ENCODE results near the gene TMED9. TPM values are rescaled to one million over a fixed set of nuclear protein-coding genes. Genes with fewer than 3 reads are reported as not detected.

TMED9 gene
- total and polyA plus RNA-seq, 11 donors = 46.2 to 321 (median 77.0) TPM

DNA sequence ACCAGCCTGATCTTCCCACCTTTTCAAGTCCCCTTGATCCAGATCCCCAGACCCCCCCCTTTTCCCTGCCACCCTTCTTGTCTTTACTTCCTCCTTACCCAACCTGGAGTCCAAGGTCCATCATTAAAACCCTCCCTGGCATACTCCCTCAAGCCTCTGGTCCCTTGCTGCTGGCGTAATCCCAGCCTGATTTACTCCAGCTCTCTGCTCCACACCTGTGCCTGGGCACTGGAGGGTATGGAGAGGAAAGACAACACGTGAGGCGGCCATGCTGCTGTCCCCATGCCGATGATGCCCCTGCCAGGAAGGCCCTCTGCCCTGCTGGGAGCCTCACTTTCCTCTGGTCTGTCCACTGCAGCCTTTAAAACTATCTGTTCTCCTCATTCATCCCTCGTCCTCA is 13.1 kb downstream of the TMED9 start:
- Histone ChIP-seq H3K36me3 (peaks cover 0 to 19% (median 4%) of the 10 kb centered on the region in 9 donors), H3K4me1 (peaks cover 0 to 24% (median 12%) of the 10 kb centered on the region in 12 donors), H3K9me3 (no peaks in the 10 kb centered on the region), H3K4me3 (no peak overlapping the region), H3K27ac (no peak overlapping the region), H3K27me3 (no peaks in the 10 kb centered on the region)
- DNase-seq (no peak), ATAC-seq (no peak)
- WGBS, 4 donors = 88 to 93% (median 91%) methylated on average over 5 of the region's 5 CpGs
- intact Hi-C loops (cut with DNase I) = loop anchor here in 3 of 10 donors (10.0 kb wide), 2 partner anchors 200 to 460 kb away; partner anchors contain the start of genes F12 (in 1 of the 3) and PFN3 (in 1 of the 3)
- TF ChIP-seq CTCF (IDR thresholded peaks at IDR 0.05) (no peak), POLR2A (IDR thresholded peaks at IDR 0.05) (no peak)

- intact Hi-C loops (cut with DNase I) = loop anchor here in 3 of 10 donors (10.0 kb wide), 2 partner anchors 201 to 459 kb away; partner anchors contain the start of genes F12 (in 1 of the 3) and PFN3 (in 1 of the 3)
- Histone ChIP-seq H3K27ac (no peak overlapping the region), H3K4me1 (peaks cover 0 to 22% (median 9%) of the 10 kb centered on the region in 12 donors), H3K27me3 (no peaks in the 10 kb centered on the region), H3K4me3 (no peak overlapping the region), H3K36me3 (peaks cover 0 to 19% (median 4%) of the 10 kb centered on the region in 9 donors), H3K9me3 (no peaks in the 10 kb centered on the region)
- no peak for ATAC-seq
- DNase-seq = no peak
- 85 to 95% (median 90%) methylated on average over 6 of the region's 6 CpGs for WGBS, 4 donors
- TF ChIP-seq POLR2A (IDR thresholded peaks at IDR 0.05) (no peak), CTCF (IDR thresholded peaks at IDR 0.05) (no peak)
Measured at GRCh38 chr5:177605667-177606066, 13.7 kb downstream of the TMED9 start.

DNA sequence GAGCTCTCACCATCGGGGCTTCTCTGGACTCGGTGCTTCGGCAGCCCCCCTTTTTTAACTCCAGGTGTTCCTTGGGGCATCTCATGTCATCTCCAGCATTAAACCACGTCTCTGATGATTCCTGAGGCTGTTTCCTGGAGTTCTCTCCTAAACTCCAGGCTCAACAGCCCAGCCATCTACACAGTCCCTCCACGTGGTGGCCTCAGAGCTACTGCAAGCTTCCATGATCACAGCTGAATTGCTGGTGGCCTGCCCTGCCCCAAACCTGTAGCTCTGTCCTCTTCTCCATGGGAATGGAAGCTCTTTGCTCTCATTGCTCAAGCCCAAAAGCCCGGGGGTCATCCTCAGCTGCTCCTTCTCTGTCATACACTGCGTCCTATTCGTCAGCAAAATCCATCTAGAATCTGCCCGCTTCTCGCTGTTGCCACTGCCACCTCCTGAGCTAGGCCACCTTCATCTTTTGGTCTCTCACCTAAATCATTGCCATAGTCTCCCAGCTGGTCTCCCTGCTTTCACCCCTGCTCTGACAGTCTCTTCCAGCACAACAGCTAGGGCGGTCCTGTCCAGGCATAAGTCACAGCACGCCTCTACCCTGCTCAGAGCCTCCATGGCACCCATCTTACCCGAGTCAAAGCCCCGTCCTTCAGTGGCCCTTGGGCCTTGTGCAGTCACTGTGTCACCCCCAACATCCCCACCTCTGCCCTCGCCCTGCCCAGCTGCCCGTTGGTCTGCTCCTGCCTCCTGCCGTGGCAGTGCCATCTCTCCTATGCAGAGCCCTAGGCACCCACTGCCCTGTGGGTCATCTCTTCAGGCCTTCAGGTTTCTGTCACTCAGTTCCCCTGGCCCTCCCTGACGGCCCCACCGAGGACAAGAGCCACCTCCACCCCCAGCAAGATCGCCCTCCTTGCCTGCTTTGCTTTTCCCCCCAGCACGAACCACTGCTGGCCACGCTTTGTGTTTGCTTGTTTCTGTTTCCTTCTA is 14.4 kb downstream of the TMED9 start:
- WGBS, 4 donors = 85 to 91% (median 89%) methylated on average over 22 of the region's 22 CpGs
- H3K27ac ChIP-seq = no peak overlapping the region
- TF ChIP-seq CTCF (IDR thresholded peaks at IDR 0.05) = no peak
- no peak for TF ChIP-seq POLR2A (IDR thresholded peaks at IDR 0.05)
- no peak for DNase-seq
- H3K9me3 ChIP-seq = no peaks in the 10 kb centered on the region
- H3K4me1 ChIP-seq = peaks cover 0 to 15% (median 2%) of the 10 kb centered on the region in 12 donors
- no peak overlapping the region for H3K4me3 ChIP-seq
- no peaks in the 10 kb centered on the region for H3K27me3 ChIP-seq
- ATAC-seq = no peak
- H3K36me3 ChIP-seq = peaks cover 0 to 19% (median 4%) of the 10 kb centered on the region in 9 donors
- intact Hi-C loops (cut with DNase I) = loop anchor here in 3 of 10 donors (10.0 kb wide), 2 partner anchors 202 to 458 kb away; partner anchors contain the start of genes F12 (in 1 of the 3) and PFN3 (in 1 of the 3)

- Histone ChIP-seq H3K27ac (no peak overlapping the region), H3K36me3 (peaks cover 0 to 19% (median 4%) of the 10 kb centered on the region in 9 donors), H3K4me1 (peaks cover 0 to 11% (median 0%) of the 10 kb centered on the region in 12 donors), H3K4me3 (no peak overlapping the region), H3K9me3 (no peaks in the 10 kb centered on the region), H3K27me3 (no peaks in the 10 kb centered on the region)
- DNase-seq (no peak), ATAC-seq (no peak)
- intact Hi-C loops (cut with DNase I) = loop anchor here in 3 of 10 donors (10.0 kb wide), 2 partner anchors 202 to 458 kb away; partner anchors contain the start of genes F12 (in 1 of the 3) and PFN3 (in 1 of the 3)
- no peak for TF ChIP-seq POLR2A (IDR thresholded peaks at IDR 0.05)
- no peak for TF ChIP-seq CTCF (IDR thresholded peaks at IDR 0.05)
- 63 to 67% (median 66%) methylated on average over 10 to 11 of the region's 11 CpGs for WGBS, 4 donors
Measured at GRCh38 chr5:177607115-177607451, 15.1 kb downstream of the TMED9 start.

Measured in heart left ventricle (tissue), 16 donors.